Stimulated activated CD4-positive, alpha-beta T cell treated with anti-CD3 and anti-CD28 coated beads, Interleukin-12 subunit alpha, Interleukin-12 subunit beta, amount 100 ng/mL, for 24 hours (primary cell): ENCODE results near the gene RALGPS1.

Source experiments
- DNase-seq, 2 experiments: peaks; one replicate each; pipeline ENCODE4 v3.0.0-alpha.2; 2020; ENCODE audit warnings: low read depth in 2 of 2

The RALGPS1 gene

DNA sequence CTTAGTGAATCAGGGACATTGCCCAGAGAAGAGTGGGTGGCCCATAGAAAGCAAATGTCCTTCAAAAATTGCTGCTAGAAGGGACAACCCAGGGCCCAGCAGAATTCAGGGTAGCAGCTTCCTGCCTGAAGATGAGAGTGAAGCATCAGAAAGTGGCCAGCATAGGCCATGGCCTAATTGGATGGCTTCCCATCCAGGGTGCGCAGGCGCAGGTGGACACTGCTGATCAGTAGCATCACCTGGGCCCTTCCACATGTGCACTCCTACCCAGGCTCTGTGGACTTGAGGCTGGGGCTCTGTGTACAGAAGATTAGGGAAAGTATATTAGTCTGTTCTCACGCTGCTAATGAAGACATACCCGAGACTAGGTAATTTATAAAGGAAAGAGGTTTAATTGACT lies 291.4 kb downstream of the RALGPS1 start:
- DNase-seq, result no peak

- DNase-seq, result no peak
Observed at GRCh38 chr9:127206666-127207065, 292.1 kb downstream of the RALGPS1 start.

DNA sequence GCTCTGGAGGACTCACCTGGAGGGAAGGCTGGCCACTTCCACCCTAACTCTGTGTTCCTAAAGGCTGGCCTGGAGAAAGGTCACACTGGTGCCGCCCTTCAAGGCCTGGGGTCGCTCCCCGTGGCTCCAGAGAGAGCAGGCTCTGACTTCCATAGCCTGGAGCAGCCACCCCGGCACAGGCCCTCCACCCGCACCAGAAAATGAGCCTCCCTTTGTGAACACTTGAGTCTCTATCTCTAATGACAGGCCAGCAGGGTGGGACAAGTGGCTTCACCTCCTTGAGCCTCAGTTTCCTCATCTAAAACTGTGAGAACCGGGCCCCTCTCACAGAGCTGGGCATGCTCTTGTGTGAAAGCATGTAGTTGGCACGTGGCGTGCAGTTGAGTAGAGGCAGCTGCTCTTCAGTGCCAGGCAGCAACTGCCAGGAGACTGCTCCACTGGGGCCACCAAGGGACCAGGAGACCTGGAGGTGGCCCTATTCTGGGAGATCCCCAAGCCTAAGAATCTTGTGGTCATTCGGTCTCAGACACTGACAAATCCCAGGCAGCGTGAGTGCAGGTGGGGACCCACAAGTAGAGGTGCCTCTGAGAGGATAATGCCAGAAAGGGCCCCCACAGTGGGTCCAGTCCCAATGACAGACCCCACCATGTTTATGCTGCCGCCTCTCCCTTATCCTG lies 293.3 kb downstream of the RALGPS1 start:
- no peak for DNase-seq

- DNase-seq, result no peak
Observed at GRCh38 chr9:127208416-127208815, 293.8 kb downstream of the RALGPS1 start.

- no peak for DNase-seq
Observed at GRCh38 chr9:127209220-127209619, 294.6 kb downstream of the RALGPS1 start.

- DNase-seq, result no peak
Observed at GRCh38 chr9:127209948-127210640, 295.5 kb downstream of the RALGPS1 start.

DNA sequence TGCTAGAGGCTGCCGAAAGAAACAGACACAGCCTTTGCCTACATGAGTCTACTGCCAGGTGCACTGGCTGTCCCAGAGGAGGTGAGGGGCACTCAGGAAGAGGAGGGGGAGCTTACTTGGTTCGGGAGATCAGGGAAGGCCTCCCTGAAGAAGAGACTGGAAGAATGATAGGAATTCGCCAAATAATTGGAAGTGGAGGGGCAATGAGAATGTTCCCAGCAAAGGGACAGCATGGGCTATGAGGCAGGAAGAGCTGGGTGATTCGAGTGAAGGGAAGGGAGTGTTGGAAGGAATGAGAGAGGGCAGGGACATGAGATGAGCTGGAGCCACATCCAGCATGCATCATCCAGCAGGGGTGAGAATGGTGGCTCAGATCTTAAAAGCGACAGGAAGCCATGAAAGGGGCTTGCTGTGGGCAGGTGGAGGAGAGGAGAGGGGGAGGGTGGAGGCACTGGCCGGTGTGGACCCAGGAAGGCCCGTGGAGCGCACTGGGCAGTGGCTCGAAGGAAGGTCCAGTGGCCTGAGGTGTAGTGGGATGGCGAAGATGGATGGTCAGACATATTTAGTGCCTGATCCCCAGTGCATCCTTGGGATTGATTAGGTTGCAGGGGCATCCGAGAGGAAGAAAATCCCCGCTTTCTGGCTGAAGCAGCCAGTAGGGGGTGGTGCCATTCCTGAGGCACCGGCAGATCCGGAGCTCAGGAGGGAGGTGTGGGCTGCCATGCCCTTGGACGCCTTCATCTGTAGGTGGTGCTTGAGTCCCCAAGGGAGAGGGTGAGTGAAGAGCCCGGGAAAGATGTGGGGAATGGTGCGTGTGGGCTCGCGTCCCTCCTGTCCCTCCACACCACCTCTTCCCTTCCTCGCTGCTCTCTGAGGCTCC lies 296.5 kb downstream of the RALGPS1 start:
- DNase-seq, result no peak

DNA sequence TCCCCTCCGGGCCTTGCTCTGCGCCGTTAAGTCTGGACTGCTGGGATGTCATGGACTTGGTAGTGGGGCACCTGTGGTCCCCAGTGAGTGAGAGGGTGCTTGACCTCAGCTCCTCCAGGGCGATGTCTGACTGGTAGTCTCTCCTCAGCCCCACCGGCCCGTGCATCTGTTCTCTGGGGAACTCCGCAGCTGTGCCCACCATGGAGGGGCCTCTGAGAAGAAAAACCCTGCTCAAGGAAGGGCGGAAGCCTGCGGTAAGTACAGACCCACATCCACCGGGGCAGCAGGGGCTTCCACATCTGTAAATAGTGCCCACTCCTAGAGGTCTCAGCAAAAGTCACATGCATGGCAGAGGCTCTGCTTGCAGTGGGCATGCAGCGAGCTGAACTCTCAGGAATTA lies 297.4 kb downstream of the RALGPS1 start:
- no peak for DNase-seq

DNA sequence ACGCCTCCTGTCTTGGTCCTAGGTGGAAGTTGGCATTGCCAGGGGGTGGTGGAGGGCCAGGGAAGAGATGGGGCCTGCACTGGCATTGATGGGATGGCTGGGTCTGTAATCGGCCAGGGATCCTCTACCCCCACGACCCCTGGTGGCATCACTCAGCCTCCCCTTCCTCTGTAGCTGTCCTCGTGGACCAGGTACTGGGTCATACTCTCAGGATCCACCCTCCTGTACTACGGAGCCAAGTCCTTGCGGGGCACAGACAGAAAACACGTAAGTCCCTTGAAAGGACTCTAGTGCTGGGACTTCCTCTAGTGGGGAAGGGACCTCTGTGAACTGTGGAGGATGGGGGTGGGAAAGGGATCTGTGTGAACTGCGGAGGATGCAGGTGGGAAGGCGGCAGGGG lies 297.9 kb downstream of the RALGPS1 start:
- DNase-seq, result no peak

GRCh38 chr9:127213859-127214258 lies 299.3 kb downstream of the RALGPS1 start:
- DNase-seq, result no peak

- peak; percentile 30 to 55 for DNase-seq
Observed at GRCh38 chr9:127214421-127215267, 300.1 kb downstream of the RALGPS1 start.

DNA sequence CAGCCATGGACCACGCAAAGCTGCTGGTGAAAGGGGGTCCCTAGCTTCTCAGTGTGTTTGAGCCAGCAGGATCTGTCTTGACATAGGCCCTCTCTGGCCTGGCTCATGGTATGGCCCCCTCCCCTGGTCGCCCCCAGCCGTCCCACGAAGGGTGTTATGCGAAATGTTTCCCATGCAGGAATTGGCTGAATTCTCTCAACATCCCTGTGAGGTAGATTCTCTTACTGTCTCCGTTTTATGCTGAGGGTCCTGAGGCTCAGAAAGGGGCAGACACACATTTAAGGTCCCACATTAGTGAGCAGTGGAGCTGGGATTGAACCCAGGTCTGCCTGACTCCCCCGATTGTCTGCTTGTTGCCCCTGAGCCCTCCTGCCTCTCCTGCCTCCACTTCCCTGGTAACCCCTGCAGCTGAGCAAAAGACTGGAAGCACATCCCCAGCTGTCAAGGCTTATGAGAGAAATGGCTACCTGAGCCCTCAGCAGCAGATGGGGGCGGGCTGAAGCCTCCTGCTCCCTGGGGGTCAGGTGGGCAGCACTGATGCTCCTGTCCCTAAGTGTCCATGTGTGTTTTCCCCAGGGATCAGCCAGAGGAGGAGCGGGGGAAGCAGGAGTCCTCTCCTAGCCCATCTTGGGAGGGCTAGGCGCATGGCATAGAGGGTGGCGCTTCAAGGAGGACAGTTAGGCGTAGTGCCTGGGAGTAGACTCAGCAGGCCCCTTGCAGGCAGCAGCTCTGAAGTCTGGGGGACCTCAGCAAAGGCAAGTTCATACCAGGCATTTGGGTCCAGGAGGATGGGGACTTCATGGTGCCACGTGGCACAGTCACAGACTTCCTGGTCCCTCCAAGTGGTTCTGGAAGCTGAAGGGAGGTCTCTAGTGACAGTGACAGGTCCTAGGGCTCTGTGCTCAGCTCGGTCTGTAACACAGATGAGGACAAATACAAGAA lies 301.0 kb downstream of the RALGPS1 start:
- no peak for DNase-seq

GRCh38 chr9:127216210-127216887 lies 301.8 kb downstream of the RALGPS1 start:
- DNase-seq, result no peak

- DNase-seq, result no peak
Observed at GRCh38 chr9:127216888-127217217, 302.3 kb downstream of the RALGPS1 start.

DNA sequence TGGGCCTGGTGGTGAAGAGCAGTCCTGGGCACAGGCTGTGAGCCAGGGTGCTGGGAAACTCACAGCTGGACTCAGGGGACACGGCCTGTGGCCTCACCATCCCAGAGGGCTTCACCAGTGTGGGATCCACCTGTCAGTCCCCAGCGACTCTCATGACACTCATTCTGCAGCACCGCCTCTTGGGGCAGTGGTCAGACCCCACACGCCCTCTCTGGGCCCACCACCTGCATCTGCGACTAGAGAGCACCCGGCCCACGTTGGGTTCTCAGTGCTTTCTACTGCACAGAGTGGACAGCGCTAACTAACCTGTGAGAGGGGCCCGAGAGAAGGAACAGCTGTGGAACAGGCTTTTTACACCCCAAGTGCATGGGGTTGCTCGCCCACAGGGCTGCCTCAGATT lies 304.2 kb downstream of the RALGPS1 start:
- DNase-seq, result no peak

DNA sequence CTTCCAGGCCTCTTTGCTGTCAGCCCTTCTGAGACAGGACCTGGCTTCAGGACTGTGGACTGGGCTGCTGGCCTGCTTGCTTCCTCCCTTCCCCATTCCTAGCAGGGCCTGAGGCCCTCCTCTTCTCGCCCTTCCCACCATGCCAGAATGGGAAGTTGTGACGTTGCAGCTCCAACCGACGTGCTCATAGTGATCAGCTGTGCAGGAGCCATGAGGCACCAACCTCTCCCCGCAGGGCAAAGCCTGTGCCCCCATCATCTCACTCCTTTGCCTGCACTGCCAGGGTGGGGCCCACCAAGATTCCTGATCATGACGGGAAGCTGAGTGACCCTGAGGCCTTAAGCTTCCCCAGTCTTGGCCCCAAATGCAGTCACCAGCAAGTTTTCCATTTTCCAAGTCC lies 304.9 kb downstream of the RALGPS1 start:
- no peak for DNase-seq

DNA sequence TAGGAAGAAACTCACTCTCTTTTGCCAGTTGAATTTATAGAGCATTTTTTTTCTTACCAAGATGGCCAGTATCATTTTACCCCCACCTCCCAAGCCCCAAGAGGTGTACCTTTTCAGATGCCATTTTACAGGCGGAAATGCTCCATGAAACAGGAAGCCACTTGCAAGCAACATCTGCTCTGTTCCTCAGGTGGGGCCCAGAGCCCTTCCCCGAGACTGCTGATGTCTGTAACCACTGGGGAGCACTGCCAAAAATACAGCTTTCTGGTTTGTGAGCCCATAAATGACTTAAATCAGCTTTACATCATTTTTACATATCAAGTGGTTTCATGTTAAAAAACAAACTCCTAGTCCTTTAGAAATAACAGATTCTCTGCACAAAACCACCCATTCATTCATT lies 307.1 kb downstream of the RALGPS1 start:
- DNase-seq, result no peak

- no peak for DNase-seq
Observed at GRCh38 chr9:127222388-127223095, 308.0 kb downstream of the RALGPS1 start.

DNA sequence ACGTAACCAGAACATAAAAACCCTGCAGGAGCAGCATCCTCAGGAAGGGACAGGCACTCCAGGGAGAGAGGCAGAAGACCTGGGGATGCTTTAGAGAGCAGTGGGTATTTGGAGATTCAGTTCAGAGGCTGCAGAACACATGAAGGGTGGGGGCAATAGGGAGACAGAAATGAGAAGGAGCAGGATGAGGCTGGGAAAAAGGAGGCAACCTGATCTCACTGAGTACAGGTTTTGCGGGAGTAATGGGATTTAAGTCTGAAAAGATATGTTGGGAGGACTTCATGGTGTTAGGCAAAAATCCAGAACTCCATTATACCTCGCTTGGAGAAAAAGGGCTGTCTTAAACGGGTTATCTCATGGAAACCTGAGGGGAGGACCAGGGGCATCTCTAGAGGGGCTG lies 308.7 kb downstream of the RALGPS1 start:
- DNase-seq, result no peak

DNA sequence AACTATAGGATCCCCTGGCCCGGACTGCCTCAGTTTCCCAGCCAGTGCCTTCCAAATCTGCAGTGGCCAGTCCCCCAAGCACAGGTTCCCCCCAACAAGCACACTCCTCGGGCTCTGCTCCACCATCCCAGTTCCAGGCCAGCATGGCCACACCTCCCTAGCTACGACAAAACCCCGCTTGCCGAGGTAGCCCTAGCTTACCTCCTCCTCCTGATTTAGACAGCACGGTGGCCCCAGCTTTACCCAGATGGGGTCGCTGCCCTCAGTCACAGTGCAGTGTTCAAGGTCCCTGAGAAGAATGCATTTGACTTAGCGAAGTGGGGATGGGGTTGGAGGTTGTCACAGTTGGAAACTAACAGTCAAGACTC lies 309.2 kb downstream of the RALGPS1 start:
- DNase-seq, result no peak
